Right lobe of liver (tissue), 6 donors: ENCODE measurements around the gene VPREB3. TPM values are rescaled to one million over a fixed set of nuclear protein-coding genes. Genes with fewer than 3 reads are reported as not detected.

ENCODE experiments used
- ATAC-seq, 4 donors: fragments of 200-7000 bp; cut with Tn5 transposase; one replicate each; pipeline ENCODE4 v1.9.1; 2020; ENCODE audit warnings: mild to moderate bottlenecking in 4 of 4, moderate library complexity in 4 of 4
- DNase-seq, 3 donors: peaks; one replicate each; pipeline ENCODE4 v3.0.0-alpha.2; 2020
- H3K27ac ChIP-seq, 3 donors: fragments of 200-600 bp; one replicate each; pipeline ENCODE4 v1.8.0; 2022
- H3K27me3 ChIP-seq, 2 donors: fragments of 200-600 bp; one replicate each; pipeline ENCODE4 v1.8.0; 2022
- H3K36me3 ChIP-seq, 4 donors: fragments of 200-600 bp; sonication (generic) in 1 of 4; one replicate each; pipeline versions ENCODE4 v1.5.1 to v1.8.0; 2017 to 2022; ENCODE audit warnings: control low read depth in 1 of 4
- H3K4me1 ChIP-seq, 4 donors: fragments of 200-600 bp; sonication (generic) in 1 of 4; one replicate each; pipeline versions ENCODE4 v1.5.1 to v1.8.0; 2017 to 2022; ENCODE audit warnings: control low read depth in 1 of 4
- H3K4me3 ChIP-seq, 3 donors: fragments of 200-600 bp; one replicate each; pipeline ENCODE4 v1.8.0; 2022
- H3K9me3 ChIP-seq, 4 donors: fragments of 200-600 bp; sonication (generic) in 1 of 4; one replicate each; pipeline versions ENCODE4 v1.5.1 to v1.8.0; 2017 to 2022; ENCODE audit warnings: control low read depth in 1 of 4
- CTCF ChIP-seq, 4 donors: fragments of 200-600 bp in 3 of 4; fragments of 450-650 bp in 1 of 4; IDR thresholded peaks; one replicate each; pipeline versions ENCODE4 v1.5.1 to v1.8.0; 2016 to 2022; ENCODE audit warnings: antibody characterized with exemption in 4 of 4, mild to moderate bottlenecking in 2 of 4
- POLR2A ChIP-seq: fragments of 450-650 bp; IDR thresholded peaks from one replicate; pipeline ENCODE4 v1.6.1; 2017; ENCODE audit warnings: antibody characterized with exemption, mild to moderate bottlenecking
- WGBS: methylation state at CpG from one replicate; pipeline ENCODE4 v1.1.6; 2018; ENCODE audit warnings: low coverage, low lambda C conversion rate; ENCODE audit not compliant: insufficient coverage; ENCODE audit errors: missing lambda C conversion rate; 5-methylcytosine and 5-hydroxymethylcytosine counted together
- intact Hi-C, 2 donors: fragments of 100-400 bp; cut with DNase I; formaldehyde crosslinking; loops; one replicate each; pipeline versions ENCODE4 v1.11.2 to v1.14.1; 2022
- total RNA-seq, 6 experiments: library from RNA; depleted of rRNA in 2 of 6; stranded (reverse); fragments of >200 nt in 2 of 6; fragmentation: NEBNext Ultra II Directional in 3 of 6; extraction: Animal tissue kit (Norgen Biotek cat#: 25700) in 3 of 6; gene quantifications; one replicate each; pipeline versions ENCODE4 v1.1.0 to v1.2.4, GENCODE V29; 2016 to 2023
- donor health status: DM: no; HTN: yes; CAD: no.
- donor health status: DM: no; HTN: no; CAD: no.
- donor health status: DM: no; HTN: no; CAD: no.
- donor health status: DM: no; HTN: yes; CAD: no.
- donor health status: DM: no; HTN: yes; CAD: no.

VPREB3 gene
- total RNA-seq, 6 experiments from 2014 or later = 0.59 to 3.9 (median 0.70) TPM; not detected in 1

GRCh38 chr22:23704062-23704461 lies 50.2 kb downstream of the VPREB3 start:
- Histone ChIP-seq H3K27ac (no peak overlapping the region), H3K36me3 (peaks cover 0 to 75% (median 19%) of the 10 kb centered on the region in 4 donors), H3K4me3 (no peak overlapping the region), H3K27me3 (no peaks in the 10 kb centered on the region), H3K9me3 (no peaks in the 10 kb centered on the region), H3K4me1 (no peaks in the 10 kb centered on the region)
- ATAC-seq = no peak
- TF ChIP-seq POLR2A (no peak), CTCF (IDR thresholded peaks at IDR 0.05) (no peak)
- 100% methylated on average over 2 of the region's 5 CpGs for WGBS
- intact Hi-C loops = no loop called here
- DNase-seq = no peak

Other genes with a start within 250 kb of the VPREB3 start
- gene IGLL1, start 174.1 kb downstream of the VPREB3 start, total RNA-seq = not detected
- gene DRICH1, start 122.1 kb downstream of the VPREB3 start, total RNA-seq = under 1 TPM in 2 of 6 experiments, not detected in 4; 0.27 to 0.47 TPM
- gene RGL4, start 63.4 kb downstream of the VPREB3 start, total RNA-seq = not detected
- 1 to 10 TPM in 2 of 6 experiments, under 1 TPM in 4; 0.51 to 1.2 (median 0.85) TPM for gene ZNF70, start 3.3 kb downstream of the VPREB3 start, total RNA-seq
- not detected for gene C22orf15, start 8.6 kb upstream of the VPREB3 start, total RNA-seq
- gene CHCHD10, start 13.5 kb upstream of the VPREB3 start, total RNA-seq = 100 to 1,000 TPM; 133 to 416 (median 252) TPM
- 1 to 10 TPM in 2 of 6 experiments, under 1 TPM in 4; 0.59 to 1.3 (median 0.90) TPM for gene MMP11, start 18.4 kb upstream of the VPREB3 start, total RNA-seq
- 10 to 100 TPM; 19.9 to 70.2 (median 25.3) TPM for gene SMARCB1, start 32.5 kb upstream of the VPREB3 start, total RNA-seq
- 1 to 10 TPM; 1.1 to 7.1 (median 4.1) TPM for gene DERL3, start 84.6 kb upstream of the VPREB3 start, total RNA-seq
- gene SLC2A11, start 103.5 kb upstream of the VPREB3 start, total RNA-seq = 1 to 10 TPM; 2.9 to 7.1 (median 5.0) TPM
- 100 to 1,000 TPM in 5 of 6 experiments, 10 to 100 TPM in 1; 79.4 to 561 (median 307) TPM for gene MIF, start 140.0 kb upstream of the VPREB3 start, total RNA-seq
- gene GSTT2B, start 206.8 kb upstream of the VPREB3 start, total RNA-seq = 10 to 100 TPM in 2 of 6 experiments, 1 to 10 TPM in 2, under 1 TPM in 1, not detected in 1; 0.50 to 23.7 (median 3.4) TPM
- gene DDTL, start 212.5 kb upstream of the VPREB3 start, total RNA-seq = 1 to 10 TPM in 2 of 6 experiments, not detected in 4; 3.5 to 7.1 TPM
- gene DDT, start 220.0 kb upstream of the VPREB3 start, total RNA-seq = 100 to 1,000 TPM; 198 to 587 (median 295) TPM
- under 1 TPM in 1 of 6 experiments, not detected in 5; 0.76 TPM for gene GSTT2, start 225.7 kb upstream of the VPREB3 start, total RNA-seq